Uterus (tissue), 4 donors: ENCODE results near the gene UVSSA. TPM values are rescaled to one million over a fixed set of nuclear protein-coding genes. Genes with fewer than 3 reads are reported as not detected.

Source experiments
- DNase-seq, 2 donors: peaks; one replicate each; pipeline ENCODE4 v3.0.0-alpha.2; 2019 to 2020
- H3K27ac ChIP-seq, 2 donors: fragments of 200-600 bp; sonication (generic); 1 replicate in 1 of 2; 2 replicates in 1 of 2; pipeline ENCODE4 v1.5.1; 2016 to 2018
- H3K27me3 ChIP-seq, 2 donors: fragments of 200-600 bp; sonication (generic); one replicate each; pipeline ENCODE4 v1.5.1; 2018 to 2019; ENCODE audit warnings: control low read depth in 1 of 2
- H3K36me3 ChIP-seq, 2 donors: fragments of 200-600 bp; sonication (generic); one replicate each; pipeline ENCODE4 v1.5.1; 2019; ENCODE audit warnings: control low read depth in 1 of 2
- H3K4me1 ChIP-seq, 2 donors: fragments of 200-600 bp; sonication (generic); one replicate each; pipeline ENCODE4 v1.5.1; 2018 to 2019; ENCODE audit warnings: control low read depth in 1 of 2
- H3K4me3 ChIP-seq, 2 donors: fragments of 200-600 bp; sonication (generic); 1 replicate in 1 of 2; 2 replicates in 1 of 2; pipeline ENCODE4 v1.5.1; 2018 to 2019; ENCODE audit warnings: mild to moderate bottlenecking in 1 of 2
- H3K9me3 ChIP-seq, 2 donors: fragments of 200-600 bp; sonication (generic); one replicate each; pipeline ENCODE4 v1.5.1; 2019; ENCODE audit warnings: control low read depth in 1 of 2
- POLR2A ChIP-seq, 2 donors: fragments of 450-650 bp; IDR thresholded peaks; one replicate each; pipeline ENCODE4 v1.6.1; 2016; ENCODE audit warnings: antibody characterized with exemption in 2 of 2, mild to moderate bottlenecking in 1 of 2, moderate library complexity in 1 of 2
- intact Hi-C: fragments of 100-400 bp; cut with DNase I; formaldehyde crosslinking; loops from one replicate; pipeline ENCODE4 v1.15.1; 2023; ENCODE audit warnings: low total_unique reads
- total RNA-seq, 4 donors: library from RNA; depleted of rRNA in 3 of 4; stranded (reverse); fragments of >200 nt in 3 of 4; gene quantifications; one replicate each; pipeline versions ENCODE4 v1.1.0 to v1.2.4, GENCODE V29; 2014 to 2023
- TF ChIP-seq, protein P1 (sequence below), 4 experiments: fragments of 200-600 bp in 2 of 4; fragments of 450-650 bp in 2 of 4; sonication (generic) in 2 of 4; IDR thresholded peaks; one replicate each; pipeline ENCODE4 v1.5.1; 2016 to 2019; ENCODE audit warnings: antibody characterized with exemption in 4 of 4, mild to moderate bottlenecking in 2 of 4, moderate library complexity in 1 of 4
- donor health status: DM: yes; HTN: yes; CAD: no.

Gene UVSSA
- total RNA-seq, 4 donors from 2014 or later = 13.1 to 37.2 (median 19.3) TPM

DNA sequence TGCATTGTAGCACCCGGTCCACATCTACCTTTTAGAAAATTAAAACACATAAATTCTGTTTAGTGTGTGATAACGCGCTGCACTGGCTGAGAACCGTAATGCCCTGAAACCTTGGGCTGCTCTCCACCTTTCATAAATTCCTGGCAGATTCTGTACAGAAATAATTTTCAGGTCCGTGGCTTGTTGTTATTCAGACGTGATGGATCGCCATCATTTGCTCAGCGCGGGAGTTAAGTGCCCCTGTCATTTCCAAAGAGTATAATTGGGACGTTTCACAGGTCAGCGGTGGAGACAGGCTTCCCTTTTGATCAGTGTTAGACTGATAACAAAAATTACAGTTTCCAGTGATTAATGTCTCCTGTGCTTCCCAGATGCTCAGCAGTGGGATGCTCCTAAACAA, 16.5 kb downstream of the UVSSA start:
- no peaks in the 10 kb centered on the region for H3K36me3 ChIP-seq
- no peak overlapping the region for H3K27ac ChIP-seq
- no peak overlapping the region for H3K4me3 ChIP-seq
- H3K27me3 ChIP-seq = no peaks in the 10 kb centered on the region
- DNase-seq = no peak
- intact Hi-C loops = loop anchor here (10.0 kb wide), 2 partner anchors 229 to 271 kb away; no protein-coding TSS in a partner anchor
- no peaks in the 10 kb centered on the region for H3K9me3 ChIP-seq
- TF ChIP-seq, protein P1, sequence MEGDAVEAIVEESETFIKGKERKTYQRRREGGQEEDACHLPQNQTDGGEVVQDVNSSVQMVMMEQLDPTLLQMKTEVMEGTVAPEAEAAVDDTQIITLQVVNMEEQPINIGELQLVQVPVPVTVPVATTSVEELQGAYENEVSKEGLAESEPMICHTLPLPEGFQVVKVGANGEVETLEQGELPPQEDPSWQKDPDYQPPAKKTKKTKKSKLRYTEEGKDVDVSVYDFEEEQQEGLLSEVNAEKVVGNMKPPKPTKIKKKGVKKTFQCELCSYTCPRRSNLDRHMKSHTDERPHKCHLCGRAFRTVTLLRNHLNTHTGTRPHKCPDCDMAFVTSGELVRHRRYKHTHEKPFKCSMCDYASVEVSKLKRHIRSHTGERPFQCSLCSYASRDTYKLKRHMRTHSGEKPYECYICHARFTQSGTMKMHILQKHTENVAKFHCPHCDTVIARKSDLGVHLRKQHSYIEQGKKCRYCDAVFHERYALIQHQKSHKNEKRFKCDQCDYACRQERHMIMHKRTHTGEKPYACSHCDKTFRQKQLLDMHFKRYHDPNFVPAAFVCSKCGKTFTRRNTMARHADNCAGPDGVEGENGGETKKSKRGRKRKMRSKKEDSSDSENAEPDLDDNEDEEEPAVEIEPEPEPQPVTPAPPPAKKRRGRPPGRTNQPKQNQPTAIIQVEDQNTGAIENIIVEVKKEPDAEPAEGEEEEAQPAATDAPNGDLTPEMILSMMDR (IDR thresholded peaks at IDR 0.05) = no peak
- no peak for TF ChIP-seq POLR2A (IDR thresholded peaks at IDR 0.05)
- H3K4me1 ChIP-seq = no peaks in the 10 kb centered on the region

DNA sequence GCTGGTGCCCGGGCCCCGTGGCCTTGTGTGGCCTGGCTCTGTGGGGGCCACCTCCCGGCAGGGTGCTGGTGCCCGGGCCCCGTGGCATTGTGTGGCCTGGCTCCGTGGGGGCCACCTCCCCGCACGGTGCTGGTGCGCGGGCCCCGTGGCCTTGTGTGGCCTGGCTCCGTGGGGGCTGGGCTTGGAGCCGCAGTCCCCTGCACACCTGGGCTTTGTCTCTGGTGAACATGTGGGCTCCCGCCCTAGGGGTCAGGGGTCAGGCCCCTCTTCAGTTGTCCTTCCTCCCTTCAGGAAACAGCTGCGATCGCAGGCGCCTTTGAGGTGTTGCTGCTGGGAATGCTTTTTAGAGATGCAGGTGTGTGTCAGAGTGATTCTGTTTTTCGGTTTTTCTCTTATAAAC, 17.2 kb downstream of the UVSSA start:
- TF ChIP-seq, protein P1 (IDR thresholded peaks at IDR 0.05) = no peak
- TF ChIP-seq POLR2A (IDR thresholded peaks at IDR 0.05) = no peak
- no peaks in the 10 kb centered on the region for H3K4me1 ChIP-seq
- no peaks in the 10 kb centered on the region for H3K36me3 ChIP-seq
- no peak overlapping the region for H3K4me3 ChIP-seq
- H3K27me3 ChIP-seq = no peaks in the 10 kb centered on the region
- intact Hi-C loops = loop anchor here (10.0 kb wide), 2 partner anchors 229 to 271 kb away; no protein-coding TSS in a partner anchor
- DNase-seq = no peak
- no peaks in the 10 kb centered on the region for H3K9me3 ChIP-seq
- no peak overlapping the region for H3K27ac ChIP-seq

DNA sequence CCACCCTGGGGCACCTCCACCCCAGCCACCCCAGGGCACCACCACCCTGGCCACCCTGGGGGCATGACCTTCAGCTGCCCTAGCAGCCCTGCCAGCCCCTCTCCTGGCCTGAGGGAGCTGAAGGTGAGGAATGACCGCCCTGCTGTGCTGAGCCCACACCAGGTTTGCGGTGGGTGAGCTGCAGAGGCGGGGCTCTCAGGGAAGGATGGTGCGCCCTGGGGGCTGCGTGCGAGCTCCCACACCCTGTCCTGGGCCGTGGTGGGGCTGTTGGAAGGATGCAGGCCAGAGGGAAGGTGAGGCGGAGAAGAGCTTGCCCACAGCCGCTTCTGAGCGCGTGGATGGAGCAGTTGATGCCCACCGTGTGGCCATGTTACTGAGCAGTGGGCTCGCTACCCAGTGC, 17.7 kb downstream of the UVSSA start:
- DNase-seq = no peak
- Histone ChIP-seq H3K36me3 (no peaks in the 10 kb centered on the region), H3K27me3 (no peaks in the 10 kb centered on the region), H3K4me1 (no peaks in the 10 kb centered on the region), H3K4me3 (no peak overlapping the region), H3K27ac (no peak overlapping the region), H3K9me3 (no peaks in the 10 kb centered on the region)
- TF ChIP-seq, protein P1 (IDR thresholded peaks at IDR 0.05) = no peak
- TF ChIP-seq POLR2A (IDR thresholded peaks at IDR 0.05) = no peak
- intact Hi-C loops = loop anchor here (10.0 kb wide), 2 partner anchors 230 to 270 kb away; no protein-coding TSS in a partner anchor

DNA sequence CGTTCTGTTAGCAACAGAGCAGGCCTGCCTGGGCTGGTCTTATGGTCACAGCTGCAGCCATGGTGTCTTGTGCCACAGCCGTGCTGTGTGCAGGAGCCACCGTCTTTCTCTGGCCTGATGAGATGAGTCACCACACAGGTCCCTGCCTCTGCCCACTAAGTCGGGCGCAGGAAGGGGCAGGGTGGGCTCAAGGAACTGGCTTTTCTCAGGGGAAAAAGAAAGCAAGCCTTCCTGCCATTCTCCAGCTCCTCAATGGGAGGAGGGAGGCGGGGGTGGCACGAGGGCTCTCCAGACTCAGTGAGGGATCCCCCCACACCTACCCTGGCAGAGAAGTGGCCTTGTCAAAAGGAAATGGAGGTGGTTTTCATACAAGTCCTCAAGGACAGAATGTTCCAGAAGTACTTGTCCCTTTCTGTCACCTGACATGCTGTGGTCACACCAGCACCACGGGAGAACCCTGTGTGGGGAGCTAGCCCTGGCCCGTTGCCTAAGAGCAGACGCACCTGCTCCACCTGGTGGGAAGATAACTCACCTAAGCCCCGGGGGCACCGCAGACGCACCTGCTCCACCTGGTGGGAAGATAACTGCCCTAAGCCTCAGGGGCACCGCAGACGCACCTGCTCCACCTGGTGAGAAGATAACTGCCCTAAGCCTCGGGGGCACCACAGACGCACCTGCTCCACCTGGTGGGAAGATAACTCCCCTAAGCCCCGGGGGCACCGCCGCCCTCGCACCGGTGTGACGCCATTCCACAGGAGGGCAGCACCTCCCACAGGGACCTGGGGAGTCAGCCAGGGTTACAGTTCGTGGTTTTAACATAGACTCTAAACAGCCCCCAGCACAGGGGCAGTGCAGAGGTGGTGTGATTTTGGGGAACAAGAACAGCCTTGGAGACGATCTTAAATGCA, 18.5 kb downstream of the UVSSA start:
- Histone ChIP-seq H3K4me3 (no peak overlapping the region), H3K27ac (no peak overlapping the region), H3K27me3 (no peaks in the 10 kb centered on the region), H3K4me1 (no peaks in the 10 kb centered on the region), H3K9me3 (no peaks in the 10 kb centered on the region), H3K36me3 (no peaks in the 10 kb centered on the region)
- intact Hi-C loops = loop anchor here (10.0 kb wide), 2 partner anchors 231 to 269 kb away; no protein-coding TSS in a partner anchor
- no peak for DNase-seq
- TF ChIP-seq POLR2A (IDR thresholded peaks at IDR 0.05) = no peak
- TF ChIP-seq, protein P1 (IDR thresholded peaks at IDR 0.05) = no peak
